ENCODE measurements around the gene TPSAB1.

GRCh38 chr16:1216681-1217400, 23.7 kb upstream of the TPSAB1 start:
- TF ChIP-seq EZH2 (IDR thresholded peaks at IDR 0.05; ENCODE audit: borderline replicate concordance, low read depth, low read length, severe bottlenecking) = no peak
- no peak for TF ChIP-seq CTCF (IDR thresholded peaks at IDR 0.05; ENCODE audit: extremely low read depth in 1 of 2, insufficient read depth in 1 of 2, low read depth in 1 of 2, low read length in 2 of 2)
- TF ChIP-seq POLR2A (IDR thresholded peaks at IDR 0.05; ENCODE audit: low read depth, low read length) = no peak
- TF ChIP-seq MYC (IDR thresholded peaks at IDR 0.05; ENCODE audit: low read depth, low read length) = no peak
- TF ChIP-seq POLR2AphosphoS5 (IDR thresholded peaks at IDR 0.05; ENCODE audit: insufficient read depth, low read depth, low read length) = no peak
- no peak for TF ChIP-seq MAX (IDR thresholded peaks at IDR 0.05; ENCODE audit: insufficient read depth, insufficient read length)
- TF ChIP-seq GATA2 (IDR thresholded peaks at IDR 0.05; ENCODE audit: insufficient read depth, insufficient read length, low read depth, low read length) = no peak
